Peyer's patch (tissue), 4 donors: ENCODE results near the gene TENT5C. TPM values are rescaled to one million over a fixed set of nuclear protein-coding genes. Genes with fewer than 3 reads are reported as not detected.
"Not testable (repeated sequence)": the region's sequence is repeated elsewhere in the genome, so short reads cannot be mapped to it uniquely, and the experiment has no call there.

ENCODE experiments used
- DNase-seq, 3 donors: peaks; one replicate each; pipeline ENCODE4 v3.0.0-alpha.2; 2017 to 2019
- H3K27ac ChIP-seq, 4 donors: fragments of 200-600 bp; sonication (generic); one replicate each; pipeline ENCODE4 v1.5.1; 2016 to 2019
- H3K27me3 ChIP-seq, 2 donors: fragments of 200-600 bp; sonication (generic); one replicate each; pipeline ENCODE4 v1.5.1; 2019
- H3K36me3 ChIP-seq, 3 donors: fragments of 200-600 bp; sonication (generic); one replicate each; pipeline ENCODE4 v1.5.1; 2016 to 2019
- H3K4me1 ChIP-seq, 4 donors: fragments of 200-600 bp; sonication (generic); one replicate each; pipeline ENCODE4 v1.5.1; 2016 to 2019
- H3K4me3 ChIP-seq, 4 donors: fragments of 200-600 bp; sonication (generic); 1 replicate in 3 of 4; 2 replicates in 1 of 4; pipeline ENCODE4 v1.5.1; 2016 to 2019; ENCODE audit warnings: mild to moderate bottlenecking in 1 of 4
- H3K9me3 ChIP-seq, 4 donors: fragments of 200-600 bp; sonication (generic); one replicate each; pipeline ENCODE4 v1.5.1; 2016 to 2019; ENCODE audit warnings: mild to moderate bottlenecking in 1 of 4
- CTCF ChIP-seq, 6 experiments: fragments of 450-650 bp in 4 of 6; fragments of 200-600 bp in 2 of 6; sonication (generic) in 1 of 6; IDR thresholded peaks; one replicate each; pipeline ENCODE4 v1.5.1; 2017 to 2019; ENCODE audit warnings: antibody characterized with exemption in 6 of 6, mild to moderate bottlenecking in 3 of 6, moderate library complexity in 1 of 6
- POLR2A ChIP-seq, 2 donors: fragments of 450-650 bp; IDR thresholded peaks; one replicate each; pipeline ENCODE4 v1.5.1; 2017; ENCODE audit warnings: antibody characterized with exemption in 2 of 2, mild to moderate bottlenecking in 2 of 2, moderate library complexity in 2 of 2
- total RNA-seq, 4 donors: library from RNA; depleted of rRNA; stranded (reverse); fragments of >200 nt; gene quantifications; one replicate each; pipeline ENCODE4 v1.1.0, GENCODE V29; 2016

The TENT5C gene
- total RNA-seq, result 10 to 100 TPM in 3 of 4 donors, 1 to 10 TPM in 1; 6.4 to 20.6 (median 12.8) TPM

DNA sequence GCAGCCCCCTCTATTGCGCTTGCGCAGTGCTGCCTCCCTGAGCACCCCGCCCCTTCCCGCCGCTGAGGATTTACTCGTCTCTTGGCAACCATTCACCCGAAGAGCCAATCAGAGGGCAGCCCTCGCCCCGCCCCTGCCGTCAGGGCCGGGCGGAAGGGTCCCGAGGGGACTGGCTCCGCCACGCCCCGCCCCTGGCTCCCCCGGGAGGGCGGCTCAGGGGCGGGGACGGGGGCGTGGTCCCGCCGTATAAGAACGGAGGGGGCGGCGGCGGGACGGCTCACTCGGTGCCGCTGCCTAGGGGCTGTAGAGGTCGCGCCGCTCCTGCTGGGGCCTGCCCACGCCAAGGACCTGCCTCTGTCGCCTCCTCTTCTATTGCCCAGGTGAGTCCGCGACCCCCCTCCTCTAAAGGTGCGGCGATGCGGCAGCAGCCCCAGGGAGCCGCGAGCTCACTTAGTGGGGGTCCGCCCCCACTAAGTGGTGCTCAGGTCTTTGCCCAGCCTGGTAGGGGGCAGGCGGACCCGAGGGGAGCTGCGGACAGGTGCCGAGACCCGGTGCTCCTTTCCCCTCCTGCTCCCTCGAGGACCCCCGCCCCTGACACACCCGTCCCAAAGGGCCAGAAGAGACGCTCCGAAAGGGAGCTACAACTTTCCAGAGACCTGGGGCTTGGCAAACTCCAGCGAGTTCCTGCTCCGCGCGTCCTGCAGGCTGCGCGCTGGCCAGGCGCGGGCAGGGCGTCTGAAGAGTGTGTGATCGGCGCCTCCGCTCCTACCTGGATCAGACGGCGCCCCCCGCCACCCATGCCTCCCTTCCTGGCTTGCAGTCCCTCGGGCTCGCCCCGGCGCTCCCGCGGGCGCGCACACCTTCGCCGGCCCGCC is at the start of gene TENT5C:
TSS of gene TENT5C (plus strand) at position 275 of the 875 bp plus-strand sequence. CDS start 16,821 bp downstream, outside the sequence.
- Histone ChIP-seq H3K27me3 (no peaks in the 10 kb centered on the region), H3K4me1 (peaks cover 0 to under 1% (median 0%) of the 10 kb centered on the region in 4 donors), H3K36me3 (no peaks in the 10 kb centered on the region), H3K4me3 (peak within 1 kb of the TSS; percentile 73 to 90 (median 80)), H3K27ac (peak within 1 kb of the TSS; percentile 83 to 94 (median 88)), H3K9me3 (no peaks in the 10 kb centered on the region)
- DNase-seq, result peak; percentile 98 to 99 (median 98)
- TF ChIP-seq POLR2A (IDR thresholded peaks at IDR 0.05) (peak; percentile 85 to 90), CTCF (IDR thresholded peaks at IDR 0.05) (peak in 2 of 6 experiments; percentile 2 to 5)

GRCh38 chr1:117556341-117556740 is 49.5 kb upstream of the TENT5C start:
- no peak for DNase-seq
- TF ChIP-seq POLR2A (IDR thresholded peaks at IDR 0.05) (no peak), CTCF (IDR thresholded peaks at IDR 0.05) (no peak)
- Histone ChIP-seq H3K27me3 (no peaks in the 10 kb centered on the region), H3K36me3 (no peaks in the 10 kb centered on the region), H3K27ac (no peak overlapping the region), H3K9me3 (no peaks in the 10 kb centered on the region), H3K4me1 (no peaks in the 10 kb centered on the region), H3K4me3 (no peak overlapping the region)

DNA sequence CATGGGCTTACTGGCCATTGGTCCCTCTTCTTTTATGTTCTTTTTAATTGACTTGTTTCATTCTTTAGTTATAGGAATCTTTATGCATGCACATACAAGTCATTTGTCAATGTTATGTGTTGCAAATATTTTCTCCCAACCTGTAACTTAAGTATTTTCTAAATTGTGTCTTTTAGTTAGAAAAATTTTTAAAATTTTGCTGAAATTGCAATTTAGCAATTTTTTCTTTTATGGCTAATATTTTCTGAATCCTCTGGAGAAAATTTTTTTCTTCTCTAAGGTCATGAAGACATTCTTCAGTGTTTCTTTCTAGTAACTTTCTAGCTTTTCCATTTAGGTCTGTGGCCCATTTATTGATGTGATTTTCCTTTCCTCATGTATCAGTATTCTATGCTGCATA is 48.9 kb upstream of the TENT5C start:
- no peaks in the 10 kb centered on the region for H3K36me3 ChIP-seq
- DNase-seq, result no peak
- H3K4me1 ChIP-seq, result no peaks in the 10 kb centered on the region
- H3K27me3 ChIP-seq, result no peaks in the 10 kb centered on the region
- H3K4me3 ChIP-seq, result no peak overlapping the region
- no peak overlapping the region for H3K27ac ChIP-seq
- H3K9me3 ChIP-seq, result no peaks in the 10 kb centered on the region
- TF ChIP-seq CTCF (IDR thresholded peaks at IDR 0.05), result no peak
- TF ChIP-seq POLR2A (IDR thresholded peaks at IDR 0.05), result no peak

DNA sequence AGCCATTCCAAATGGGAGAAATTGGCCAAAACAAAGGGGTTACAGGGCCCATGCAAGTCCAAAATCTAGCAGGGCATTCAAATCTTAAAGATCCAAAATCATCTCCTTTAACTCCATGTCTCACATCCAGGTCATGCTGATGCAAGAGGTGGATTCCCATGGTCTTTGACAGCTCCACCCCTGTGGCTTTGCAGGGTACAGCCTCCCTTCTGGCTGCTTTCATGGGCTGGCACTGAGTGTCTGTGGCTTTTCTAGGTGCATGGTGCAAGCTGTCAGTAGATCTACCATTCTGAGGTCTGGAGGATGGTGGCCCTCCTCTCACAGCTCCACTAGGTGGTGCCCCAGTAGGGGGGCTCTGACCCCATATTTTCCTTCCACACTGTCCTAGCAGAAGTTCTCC is 47.4 kb upstream of the TENT5C start:
- not testable (repeated sequence) for H3K4me1 ChIP-seq

DNA sequence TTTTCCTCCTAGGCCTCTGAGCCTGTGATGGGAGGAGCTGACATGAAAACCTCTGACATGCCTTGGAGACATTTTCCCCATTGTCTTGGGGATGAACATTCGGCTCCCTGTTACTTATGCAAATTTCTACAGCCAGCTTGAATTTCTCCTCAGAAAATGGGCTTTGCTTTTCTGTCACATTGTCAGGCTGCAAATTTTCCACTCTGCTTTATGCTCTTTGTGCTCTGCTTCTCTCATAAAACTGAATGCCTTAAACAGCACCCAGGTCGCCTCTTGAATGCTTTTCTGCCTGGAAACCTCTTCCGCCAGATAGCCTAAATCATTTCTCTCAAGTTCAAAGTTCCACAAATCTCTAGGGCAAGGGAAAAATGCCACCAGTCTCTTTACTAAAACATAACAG is 46.7 kb upstream of the TENT5C start:
- no peak for DNase-seq
- H3K4me1 ChIP-seq, result no peaks in the 10 kb centered on the region
- H3K27me3 ChIP-seq, result no peaks in the 10 kb centered on the region
- no peaks in the 10 kb centered on the region for H3K36me3 ChIP-seq
- H3K4me3 ChIP-seq, result no peak overlapping the region
- TF ChIP-seq CTCF (IDR thresholded peaks at IDR 0.05) (no peak), POLR2A (IDR thresholded peaks at IDR 0.05) (no peak)
- H3K9me3 ChIP-seq, result no peaks in the 10 kb centered on the region
- no peak overlapping the region for H3K27ac ChIP-seq

More for the DNA sequence above, 47.4 kb upstream of the TENT5C start:
- H3K9me3 ChIP-seq, DNase-seq, H3K4me3 ChIP-seq, H3K27ac ChIP-seq, H3K36me3 ChIP-seq, H3K27me3 ChIP-seq: not testable (repeated sequence)

DNA sequence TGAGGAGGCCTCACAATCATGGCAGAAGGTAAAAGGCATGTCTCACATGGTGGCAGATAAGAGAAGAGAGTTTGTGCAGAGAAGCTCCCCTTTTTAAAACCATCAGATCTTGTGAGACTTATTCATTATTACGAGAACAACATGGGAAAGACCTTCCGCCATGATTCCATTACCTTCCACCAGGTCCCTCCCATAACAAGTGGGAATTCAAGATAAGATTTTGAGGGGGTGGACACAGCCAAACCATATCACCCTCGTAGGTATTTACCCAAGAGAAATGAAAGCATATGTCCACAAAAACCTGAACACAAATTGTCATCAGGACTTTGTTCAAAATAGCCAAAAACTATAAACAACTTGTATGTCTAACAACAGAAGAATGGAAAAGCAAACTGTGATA is 45.9 kb upstream of the TENT5C start:
- Histone ChIP-seq H3K27ac (no peak overlapping the region), H3K27me3 (no peaks in the 10 kb centered on the region), H3K4me1 (no peaks in the 10 kb centered on the region), H3K4me3 (no peak overlapping the region), H3K9me3 (no peaks in the 10 kb centered on the region), H3K36me3 (no peaks in the 10 kb centered on the region)
- DNase-seq, result no peak
- TF ChIP-seq POLR2A (IDR thresholded peaks at IDR 0.05) (no peak), CTCF (IDR thresholded peaks at IDR 0.05) (no peak)
